ENCODE measurements around the gene TFDP2.

- TF ChIP-seq CTCF (IDR thresholded peaks at IDR 0.05 in 8 of 11, conservative IDR thresholded peaks at IDR 0.05 in 3 of 11), result no peak
- TF ChIP-seq POLR2A (IDR thresholded peaks at IDR 0.05), result no peak
These were observed 14.5 kb downstream of the TFDP2 start for GRCh38 chr3:142134799-142135325.
